GM12891 (cell line): ENCODE data around the gene RPS26.

Source experiments
- PAX5 ChIP-seq: IDR thresholded peaks from 2 replicates; pipeline ENCODE4 v1.6.1; 2011; ENCODE audit warnings: low read length, moderate library complexity, mild to moderate bottlenecking; ENCODE audit not compliant: insufficient read depth, severe bottlenecking
- POLR2A ChIP-seq: IDR thresholded peaks from 2 replicates; pipeline ENCODE4 v1.6.1; 2011; ENCODE audit warnings: low read depth, low read length, control low read depth
- POLR2AphosphoS5 ChIP-seq: IDR thresholded peaks from 2 replicates; pipeline ENCODE4 v1.6.1; 2011; ENCODE audit warnings: low read depth, low read length, control low read depth
- POU2F2 ChIP-seq: IDR thresholded peaks from 2 replicates; pipeline ENCODE4 v1.6.1; 2011; ENCODE audit warnings: low read depth, mild to moderate bottlenecking, control low read depth, low read length, moderate library complexity
- SPI1 ChIP-seq: IDR thresholded peaks from 2 replicates; pipeline ENCODE4 v1.6.1; 2011; ENCODE audit warnings: low read depth, low read length, control low read depth
- TAF1 ChIP-seq: IDR thresholded peaks from 2 replicates; pipeline ENCODE4 v1.6.1; 2011; ENCODE audit warnings: low read depth, low read length, control low read depth

DNA sequence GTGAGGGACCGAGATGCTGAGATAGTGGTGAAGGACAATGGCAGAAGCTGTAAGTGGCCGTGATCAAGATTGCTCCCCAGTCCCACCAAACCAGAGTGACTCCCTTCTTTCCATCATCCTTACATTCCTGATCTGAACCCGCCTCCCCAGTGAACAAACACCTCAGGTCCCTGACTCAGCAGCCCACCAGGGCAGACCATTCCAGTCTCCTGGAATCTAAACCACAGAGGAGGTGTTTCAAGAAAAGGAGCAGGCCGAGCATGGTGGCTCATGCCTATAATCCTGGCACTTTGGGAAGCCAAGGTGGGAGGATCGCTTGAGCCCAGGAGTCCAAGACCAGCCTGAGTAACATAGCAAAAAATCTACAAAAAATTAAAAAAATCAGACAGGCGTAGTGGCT lies 44.9 kb downstream of the RPS26 start:
- TF ChIP-seq POLR2A (no peak), POLR2AphosphoS5 (no peak), PAX5 (no peak), TAF1 (no peak), SPI1 (no peak), POU2F2 (no peak)
